Activated B cell treated with CpG ODN at 0.5 μM for 24 hours (primary cell): ENCODE results near the gene ZNF629. TPM values are rescaled to one million over a fixed set of nuclear protein-coding genes. Genes with fewer than 3 reads are reported as not detected.
A peak's percentile ranks its signal among the peaks of the same experiment; 100 is the strongest.

Experiments
- ATAC-seq: fragments of 200-7000 bp; cut with Tn5 transposase; one replicate; pipeline ENCODE4 v1.10.0; 2021; ENCODE audit warnings: low read depth, mild to moderate bottlenecking, moderate library complexity
- CTCF ChIA-PET: fragments of 350-600 bp; sonication (Branson Sonifier 250); formaldehyde crosslinking; loops from one replicate; lab custom pipeline; 2021; ENCODE audit warnings: antibody characterized with exemption; lab: Charles Lee
- POLR2A ChIA-PET: fragments of 350-600 bp; sonication (Branson Sonifier 250); formaldehyde crosslinking; loops from one replicate; lab custom pipeline; 2021; ENCODE audit warnings: antibody characterized with exemption; lab: Charles Lee
- DNase-seq: peaks from one replicate; pipeline ENCODE4 v3.0.0; 2022
- H3K27ac Mint-ChIP-seq: one replicate; pipeline ENCODE4 v1.8.0; 2020; ENCODE audit warnings: mixed read lengths
- H3K27me3 Mint-ChIP-seq: one replicate; pipeline ENCODE4 v1.8.0; 2021; ENCODE audit warnings: mixed read lengths
- H3K36me3 Mint-ChIP-seq: one replicate; pipeline ENCODE4 v1.8.0; 2021; ENCODE audit warnings: low read depth, mixed read lengths
- H3K4me1 Mint-ChIP-seq: one replicate; pipeline ENCODE4 v1.8.0; 2021; ENCODE audit warnings: mixed read lengths
- H3K4me3 Mint-ChIP-seq: one replicate; pipeline ENCODE4 v1.8.0; 2020; ENCODE audit warnings: mild to moderate bottlenecking, mixed read lengths
- H3K9me3 Mint-ChIP-seq: one replicate; pipeline ENCODE4 v1.8.0; 2020; ENCODE audit warnings: mixed read lengths
- intact Hi-C: fragments of 100-400 bp; cut with micrococcal nuclease; formaldehyde crosslinking; loops from one replicate; pipeline ENCODE4 v1.15.1; 2024
- total RNA-seq: library from RNA; stranded (reverse); gene quantifications from 2 replicates; pipeline ENCODE4 v1.2.3, GENCODE V29; 2022
- TF ChIP-seq, protein P1 (sequence below): fragments of 200-600 bp; IDR thresholded peaks from one replicate; pipeline ENCODE4 v1.8.0; 2022; ENCODE audit warnings: antibody characterized with exemption, mild to moderate bottlenecking

The ZNF629 gene
- total RNA-seq, 1 donor from 2014 or later = 9.1 TPM

DNA sequence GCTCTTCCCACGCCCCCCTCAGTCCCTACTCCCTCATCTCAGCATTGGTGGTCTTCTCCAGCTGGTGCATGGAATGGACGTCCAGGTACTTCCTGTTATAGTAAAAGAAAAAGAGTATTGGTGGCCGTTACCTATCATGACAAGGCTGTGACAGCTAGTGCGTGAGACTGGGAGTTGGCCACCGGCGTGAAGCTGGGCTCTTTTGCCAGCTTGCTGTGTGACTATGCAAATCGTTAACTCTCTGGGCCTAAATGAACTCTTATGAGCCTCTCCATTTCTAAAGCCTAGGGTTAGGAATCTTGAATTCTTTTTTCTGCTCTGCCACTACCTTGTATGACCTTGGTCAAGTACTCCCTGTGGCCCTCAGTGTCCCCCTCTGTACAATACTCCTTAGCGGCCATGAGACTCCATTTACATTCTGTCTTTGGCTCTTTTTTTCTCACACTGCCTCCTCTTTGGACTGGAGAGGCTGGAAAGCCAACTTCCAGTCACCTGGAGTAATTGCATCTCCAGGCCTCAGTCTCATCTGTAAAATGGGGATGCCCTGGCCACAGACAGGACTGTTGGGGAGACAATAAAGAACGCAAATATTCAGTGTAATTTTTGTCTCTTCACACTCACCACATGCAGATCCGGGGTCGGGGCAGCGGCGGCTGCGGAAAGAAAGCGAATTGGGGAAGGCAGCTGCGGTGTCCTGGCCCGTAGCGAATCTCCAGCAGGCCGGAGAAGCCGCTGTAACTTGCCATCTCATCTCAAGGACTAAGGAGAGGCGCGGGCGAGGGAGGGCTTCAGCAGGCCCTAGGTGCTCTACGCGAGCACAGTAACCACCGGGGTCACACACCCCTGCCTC, 26.2 kb downstream of the ZNF629 start:
- peaks cover 58% of the 10 kb centered on the region for H3K36me3 Mint-ChIP-seq
- no peaks in the 10 kb centered on the region for H3K27me3 Mint-ChIP-seq
- ATAC-seq (no peak), DNase-seq (no peak)
- H3K9me3 Mint-ChIP-seq = no peaks in the 10 kb centered on the region
- POLR2A ChIA-PET = interaction anchor here (0.6 to 3.6 kb wide), 6 partner anchors 13 to 357 kb away, joined by 3 to 13 read pairs (median 4); partner anchors contain the start of genes KAT8 and PHKG2
- peak overlapping the region; percentile 93 for H3K4me3 Mint-ChIP-seq
- peaks cover 39% of the 10 kb centered on the region for H3K4me1 Mint-ChIP-seq
- peak overlapping the region; percentile 87 for H3K27ac Mint-ChIP-seq
- intact Hi-C loops = loop anchor here (5.0 kb wide), 1 partner anchor 131 kb away; the partner anchor contains the start of gene BCL7C
- TF ChIP-seq, protein P1, sequence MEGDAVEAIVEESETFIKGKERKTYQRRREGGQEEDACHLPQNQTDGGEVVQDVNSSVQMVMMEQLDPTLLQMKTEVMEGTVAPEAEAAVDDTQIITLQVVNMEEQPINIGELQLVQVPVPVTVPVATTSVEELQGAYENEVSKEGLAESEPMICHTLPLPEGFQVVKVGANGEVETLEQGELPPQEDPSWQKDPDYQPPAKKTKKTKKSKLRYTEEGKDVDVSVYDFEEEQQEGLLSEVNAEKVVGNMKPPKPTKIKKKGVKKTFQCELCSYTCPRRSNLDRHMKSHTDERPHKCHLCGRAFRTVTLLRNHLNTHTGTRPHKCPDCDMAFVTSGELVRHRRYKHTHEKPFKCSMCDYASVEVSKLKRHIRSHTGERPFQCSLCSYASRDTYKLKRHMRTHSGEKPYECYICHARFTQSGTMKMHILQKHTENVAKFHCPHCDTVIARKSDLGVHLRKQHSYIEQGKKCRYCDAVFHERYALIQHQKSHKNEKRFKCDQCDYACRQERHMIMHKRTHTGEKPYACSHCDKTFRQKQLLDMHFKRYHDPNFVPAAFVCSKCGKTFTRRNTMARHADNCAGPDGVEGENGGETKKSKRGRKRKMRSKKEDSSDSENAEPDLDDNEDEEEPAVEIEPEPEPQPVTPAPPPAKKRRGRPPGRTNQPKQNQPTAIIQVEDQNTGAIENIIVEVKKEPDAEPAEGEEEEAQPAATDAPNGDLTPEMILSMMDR = no peak
- CTCF ChIA-PET = no interaction called here

DNA sequence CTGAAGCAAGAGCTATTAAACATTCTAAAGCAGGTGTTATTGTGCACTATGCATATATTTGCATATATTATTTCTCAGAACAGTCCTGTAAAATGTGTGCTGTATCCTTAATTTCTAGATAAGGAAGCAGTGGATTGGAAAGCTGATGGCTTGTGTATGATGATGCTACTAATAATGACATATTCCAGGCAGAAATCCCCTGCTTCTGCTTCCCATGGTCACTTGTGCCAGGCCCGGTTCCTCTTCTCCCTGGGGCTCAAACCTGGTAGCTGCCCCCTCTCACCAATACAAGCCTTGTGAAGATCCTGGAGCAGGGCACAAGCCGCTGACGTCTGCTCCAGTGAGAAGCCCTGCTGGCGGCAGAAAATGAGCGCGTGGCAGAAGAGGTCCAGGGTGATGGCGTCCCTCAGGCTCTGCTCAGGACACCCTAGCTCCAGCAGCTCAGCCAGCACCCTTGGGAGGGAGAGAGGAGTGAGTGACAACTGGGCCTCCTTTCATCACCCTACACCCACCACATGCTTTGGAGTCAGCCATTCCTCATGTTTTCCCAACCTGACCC, 26.9 kb downstream of the ZNF629 start:
- no peaks in the 10 kb centered on the region for H3K9me3 Mint-ChIP-seq

DNA sequence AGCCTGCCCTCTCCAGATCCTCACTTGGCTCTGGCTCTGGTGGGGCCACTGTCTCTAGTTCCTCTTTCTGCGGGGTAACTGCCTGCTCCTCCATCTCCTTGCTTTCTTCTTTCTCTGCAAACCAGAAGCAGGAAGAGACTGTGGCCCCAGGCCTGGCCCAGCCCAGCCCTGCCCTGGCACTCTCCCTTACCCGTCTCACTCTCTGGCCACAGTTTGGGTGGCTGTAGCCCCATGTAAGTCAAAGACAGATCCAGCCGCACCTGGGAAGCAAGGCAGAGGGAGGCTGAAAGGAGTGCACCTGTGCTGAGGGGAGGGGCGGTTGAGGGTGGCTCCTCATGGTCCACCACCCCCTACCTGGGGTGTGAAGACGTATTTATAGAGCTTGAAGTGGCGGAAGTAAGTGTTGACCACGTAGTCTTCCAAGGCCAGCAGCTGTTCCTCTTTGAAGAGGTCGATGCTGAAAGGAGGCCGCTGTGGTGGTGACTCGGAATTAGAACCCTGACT, 28.0 kb downstream of the ZNF629 start:
- H3K4me3 Mint-ChIP-seq = no peak overlapping the region
- H3K4me1 Mint-ChIP-seq = peaks cover 39% of the 10 kb centered on the region
- TF ChIP-seq, protein P1 = no peak
- ChIA-PET CTCF (no interaction called here), POLR2A (interaction anchor here (3.6 kb wide), 1 partner anchor 11 kb away, joined by 13 read pairs; the partner anchor contains the start of gene PHKG2)
- DNase-seq (no peak), ATAC-seq (no peak)
- H3K27me3 Mint-ChIP-seq = no peaks in the 10 kb centered on the region
- peaks cover 52% of the 10 kb centered on the region for H3K36me3 Mint-ChIP-seq
- H3K27ac Mint-ChIP-seq = peak overlapping the region; percentile 76
- intact Hi-C loops = no loop called here
- no peaks in the 10 kb centered on the region for H3K9me3 Mint-ChIP-seq

More for the DNA sequence above, 26.9 kb downstream of the ZNF629 start:
- ATAC-seq = no peak
- ChIA-PET CTCF (no interaction called here), POLR2A (interaction anchor here (1.0 to 3.6 kb wide), 5 partner anchors 12 to 357 kb away, joined by 3 to 13 read pairs (median 4); partner anchors contain the start of genes KAT8 and PHKG2)
- no peak for DNase-seq
- Mint-ChIP-seq H3K27me3 (no peaks in the 10 kb centered on the region), H3K4me3 (no peak overlapping the region), H3K4me1 (peaks cover 39% of the 10 kb centered on the region), H3K36me3 (peaks cover 55% of the 10 kb centered on the region), H3K27ac (no peak overlapping the region)
- TF ChIP-seq, protein P1 = no peak
- intact Hi-C loops = loop anchor here (5.0 kb wide), 1 partner anchor 132 kb away; the partner anchor contains the start of gene BCL7C

DNA sequence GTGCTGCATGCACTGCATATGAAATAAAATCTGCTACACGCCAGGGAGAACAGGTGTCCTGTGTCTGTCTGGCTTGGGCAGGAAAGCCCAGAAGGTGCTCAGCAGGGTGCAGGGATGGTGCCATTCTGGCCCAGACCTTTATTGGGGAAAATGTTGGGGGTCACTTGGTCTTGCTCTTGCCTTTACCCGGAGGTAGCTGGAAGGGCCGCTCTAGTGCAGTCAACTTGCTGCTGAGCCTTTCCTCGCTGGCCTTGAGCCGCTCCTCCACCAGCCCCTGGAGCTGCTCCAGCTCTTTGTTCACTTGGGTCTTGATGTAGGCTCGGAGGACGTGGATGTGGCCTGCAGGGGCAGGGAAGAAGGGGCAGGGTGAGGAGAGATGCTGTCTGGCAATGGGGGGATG, 29.7 kb downstream of the ZNF629 start:
- DNase-seq (no peak), ATAC-seq (no peak)
- intact Hi-C loops = no loop called here

More for the DNA sequence above, 29.7 kb downstream of the ZNF629 start:
- H3K27ac Mint-ChIP-seq = peak overlapping the region; percentile 18
- H3K9me3 Mint-ChIP-seq = no peaks in the 10 kb centered on the region
- H3K27me3 Mint-ChIP-seq = no peaks in the 10 kb centered on the region
- peaks cover 24% of the 10 kb centered on the region for H3K4me1 Mint-ChIP-seq
- ChIA-PET POLR2A (interaction anchor here (0.6 to 0.7 kb wide), 2 partner anchors 127 to 441 kb away, joined by 3 to 6 read pairs; no protein-coding TSS in a partner anchor), CTCF (no interaction called here)
- peaks cover 48% of the 10 kb centered on the region for H3K36me3 Mint-ChIP-seq
- TF ChIP-seq, protein P1 = no peak
- no peak overlapping the region for H3K4me3 Mint-ChIP-seq
